ENCODE measurements around the gene KSR1. TPM values are rescaled to one million over a fixed set of nuclear protein-coding genes. Genes with fewer than 3 reads are reported as not detected.

Gene KSR1
- total and polyA plus RNA-seq, 11 donors, result 6.1 to 31.1 (median 7.5) TPM

DNA sequence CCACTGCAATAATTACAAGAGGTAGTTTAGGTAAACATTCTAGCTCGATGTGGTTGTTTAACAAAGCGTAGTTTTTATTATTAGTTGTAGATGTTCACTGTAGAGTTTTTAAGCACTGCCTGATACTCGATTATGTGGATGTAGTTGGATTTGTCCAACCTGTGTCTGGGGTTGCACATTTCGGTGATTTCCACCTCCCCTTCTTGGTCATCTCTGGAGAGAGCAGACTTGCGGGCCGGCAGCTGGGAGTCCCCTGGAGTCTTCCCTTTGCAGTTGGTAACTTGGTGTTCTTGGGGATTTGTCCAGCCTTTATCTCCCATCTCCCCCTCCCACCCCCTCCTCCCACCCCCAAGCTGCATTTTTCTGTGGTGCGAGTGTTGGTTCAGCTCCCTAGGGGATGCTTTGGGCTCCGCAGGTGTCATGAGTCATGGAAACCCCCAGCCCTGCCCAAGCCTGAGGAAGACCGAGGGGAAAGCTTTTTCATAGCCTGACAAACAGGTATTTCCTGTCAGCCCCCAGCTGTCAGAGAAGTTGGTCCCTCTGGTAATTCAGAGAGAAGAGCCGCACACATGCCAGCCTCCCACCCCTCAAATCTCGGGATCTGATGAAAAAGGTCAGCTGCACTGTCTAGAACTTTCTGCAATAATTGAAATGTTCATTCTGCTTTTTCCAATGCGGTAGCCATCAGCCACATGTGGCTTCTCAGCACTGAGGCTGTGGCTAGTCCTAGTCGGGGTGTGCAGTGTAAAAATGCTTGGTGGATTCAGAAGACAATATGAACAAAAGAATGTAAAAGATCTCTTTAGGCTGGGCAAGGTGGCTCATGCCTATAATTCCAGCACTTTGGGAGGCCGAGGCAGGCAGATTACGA is 50.3 kb downstream of the KSR1 start:
- Histone ChIP-seq H3K4me1 (peaks cover 0 to 35% (median 9%) of the 10 kb centered on the region in 12 donors), H3K27ac (no peak overlapping the region), H3K27me3 (no peaks in the 10 kb centered on the region), H3K36me3 (no peaks in the 10 kb centered on the region), H3K9me3 (no peaks in the 10 kb centered on the region), H3K4me3 (no peak overlapping the region)
- TF ChIP-seq POLR2A (IDR thresholded peaks at IDR 0.05), result no peak
- TF ChIP-seq CTCF (IDR thresholded peaks at IDR 0.05), result no peak
- intact Hi-C loops (cut with DNase I), result no loop called here
- ATAC-seq (no peak), DNase-seq (no peak)
- WGBS, 4 donors, result 76 to 81% (median 79%) methylated on average over 15 of the region's 15 CpGs

DNA sequence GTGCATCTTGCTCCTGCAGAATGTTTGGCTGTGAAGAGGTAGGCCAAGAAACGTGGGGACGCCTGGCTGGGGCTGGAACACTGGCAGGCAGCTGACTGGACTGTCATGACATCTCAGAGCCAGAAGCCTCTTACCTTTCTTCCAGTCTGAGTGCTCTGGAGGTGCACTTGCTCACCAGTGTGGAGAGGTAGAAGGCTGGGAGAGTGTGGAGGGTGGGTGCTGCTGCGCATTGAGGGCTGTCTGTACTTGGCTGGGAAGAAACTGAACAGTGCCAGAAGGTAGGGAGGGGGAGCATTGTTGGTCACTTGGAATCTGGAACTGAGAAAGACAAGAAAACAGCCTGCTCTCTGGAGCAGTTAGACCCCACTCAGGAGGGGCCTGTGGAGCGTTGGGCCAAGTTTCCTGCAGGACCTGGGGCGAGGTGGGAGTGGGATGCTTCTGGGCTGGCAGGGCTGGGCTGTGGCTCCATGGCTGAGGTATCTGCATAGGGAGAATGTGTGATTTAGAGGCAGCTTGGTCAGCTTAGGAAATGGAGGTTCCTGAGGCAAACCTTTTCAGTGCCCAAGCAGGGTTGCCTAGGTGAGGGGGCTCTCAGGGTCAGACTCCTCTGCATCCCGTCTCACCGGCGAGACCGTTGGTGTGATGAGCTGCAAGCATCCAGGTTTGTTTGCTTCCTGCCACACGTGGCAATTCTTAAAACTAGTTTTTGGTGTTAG is 55.1 kb downstream of the KSR1 start:
- ATAC-seq (no peak), DNase-seq (no peak)
- no peak overlapping the region for H3K4me3 ChIP-seq
- TF ChIP-seq CTCF (IDR thresholded peaks at IDR 0.05) (no peak), POLR2A (IDR thresholded peaks at IDR 0.05) (no peak)
- H3K9me3 ChIP-seq, result no peaks in the 10 kb centered on the region
- H3K4me1 ChIP-seq, result peaks cover 0 to 10% (median 0%) of the 10 kb centered on the region in 12 donors
- no peaks in the 10 kb centered on the region for H3K27me3 ChIP-seq
- intact Hi-C loops (cut with DNase I), result loop anchor here in 2 of 10 donors (5.0 to 10.0 kb wide), 2 partner anchors 47 to 54 kb away; partner anchors contain the start of gene KSR1 (in 1 of the 2)
- WGBS, 4 donors, result 83 to 86% (median 85%) methylated on average over 10 of the region's 10 CpGs
- H3K36me3 ChIP-seq, result no peaks in the 10 kb centered on the region
- no peak overlapping the region for H3K27ac ChIP-seq

DNA sequence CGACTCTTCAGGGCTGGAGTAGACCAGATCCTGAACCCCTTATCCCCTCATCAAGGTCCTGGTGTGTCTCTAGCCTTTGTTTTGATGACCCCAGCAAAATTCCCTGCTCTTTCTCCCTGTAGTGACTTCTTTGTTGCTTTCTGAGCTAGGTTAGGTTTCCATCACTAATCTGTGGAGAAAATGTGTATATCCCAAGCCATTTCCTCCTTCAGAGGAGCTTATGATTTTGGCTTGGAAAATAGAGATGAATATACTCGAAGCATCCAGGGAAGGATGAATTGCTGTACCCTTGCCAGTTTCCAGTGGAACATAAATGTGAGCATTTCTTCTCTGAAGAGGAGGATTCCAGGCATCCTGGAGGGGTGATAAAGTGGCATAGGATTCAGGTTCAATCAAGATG is 55.8 kb downstream of the KSR1 start:
- intact Hi-C loops (cut with DNase I), result loop anchor here in 2 of 10 donors (5.0 to 10.0 kb wide), 2 partner anchors 47 to 55 kb away; partner anchors contain the start of gene KSR1 (in 1 of the 2)
- TF ChIP-seq CTCF (IDR thresholded peaks at IDR 0.05) (no peak), POLR2A (IDR thresholded peaks at IDR 0.05) (no peak)

More for the DNA sequence above, 55.8 kb downstream of the KSR1 start:
- no peak overlapping the region for H3K27ac ChIP-seq
- DNase-seq (no peak), ATAC-seq (no peak)
- H3K4me1 ChIP-seq, result peaks cover 0 to 10% (median 0%) of the 10 kb centered on the region in 12 donors
- no peak overlapping the region for H3K4me3 ChIP-seq
- H3K9me3 ChIP-seq, result no peaks in the 10 kb centered on the region
- H3K36me3 ChIP-seq, result no peaks in the 10 kb centered on the region
- WGBS, 4 donors, result 64 to 71% (median 66%) methylated on average over 2 of the region's 2 CpGs
- H3K27me3 ChIP-seq, result no peaks in the 10 kb centered on the region
